K562 (cell line): ENCODE results near the gene NTNG1.

ENCODE experiments used
- CEBPG ChIP-seq, 3 experiments: fragments of 200-800 bp in 1 of 3; sonication (Bioruptor generic) in 1 of 3; sonication (generic) in 1 of 3; formaldehyde crosslinking in 1 of 3; IDR thresholded peaks in 2 of 3; conservative IDR thresholded peaks in 1 of 3; 2 replicates each; pipeline versions ENCODE4 v1.6.1 to v1.8.0; 2016 to 2022; ENCODE audit warnings: missing compliant biosample characterization in 2 of 3, missing genetic modification characterization in 2 of 3, mild to moderate bottlenecking in 1 of 3, missing genetic modification reagents in 1 of 3
- MLLT1 ChIP-seq, 2 experiments: fragments of 450-650 bp; IDR thresholded peaks; 2 replicates each; pipeline ENCODE4 v1.6.1; 2016
- MYC ChIP-seq, 2 experiments: fragments of 250-450 bp in 1 of 2; sonication (Bioruptor Pico) in 1 of 2; IDR thresholded peaks; 2 replicates each; pipeline versions ENCODE4 v1.5.1 to v1.6.1; 2012 to 2021; ENCODE audit warnings: low read depth in 2 of 2, borderline replicate concordance in 1 of 2, improper control_type of control experiment in 1 of 2, low read length in 1 of 2, mild to moderate bottlenecking in 1 of 2, moderate library complexity in 1 of 2
- NR2C1 ChIP-seq, 2 experiments: fragments of 450-650 bp; IDR thresholded peaks; 2 replicates each; pipeline ENCODE4 v1.6.1; 2017; ENCODE audit warnings: mild to moderate bottlenecking in 2 of 2, antibody characterized with exemption in 1 of 2, inconsistent platforms in 1 of 2, missing compliant biosample characterization in 1 of 2, missing genetic modification characterization in 1 of 2
- SAFB ChIP-seq: fragments of 200-400 bp; formaldehyde crosslinking; IDR thresholded peaks from 2 replicates; pipeline ENCODE4 v1.6.1; 2017; ENCODE audit warnings: low read depth, low read length, borderline replicate concordance
- SMARCE1 ChIP-seq: fragments of 450-650 bp; IDR thresholded peaks from 2 replicates; pipeline ENCODE4 v1.7.1; 2016; ENCODE audit warnings: mild to moderate bottlenecking
- SPI1 ChIP-seq: IDR thresholded peaks from 2 replicates; pipeline ENCODE4 v1.6.1; 2011; ENCODE audit warnings: low read depth, low read length, control low read depth, borderline replicate concordance
- TBL1XR1 ChIP-seq, 2 experiments: IDR thresholded peaks; 2 replicates each; pipeline ENCODE4 v1.6.1; 2012; ENCODE audit warnings: improper control_type of control experiment in 2 of 2, low read length in 2 of 2, mild to moderate bottlenecking in 1 of 2
- XRCC4 ChIP-seq: IDR thresholded peaks from one replicate; pipeline ENCODE4 v1.6.1; 2011; ENCODE audit not compliant: insufficient read depth, insufficient read length; ENCODE audit errors: extremely low read depth
- ZC3H4 ChIP-seq: sonication (generic); formaldehyde crosslinking; IDR thresholded peaks from 2 replicates; pipeline ENCODE4 v1.9.0; 2021; ENCODE audit warnings: missing genetic modification reagents, borderline replicate concordance
- TF ChIP-seq, protein P1 (sequence below), 3 experiments: IDR thresholded peaks in 2 of 3; conservative IDR thresholded peaks in 1 of 3; 2 replicates each; pipeline ENCODE4 v1.5.1; 2011 to 2012; ENCODE audit warnings: low read length in 3 of 3, mild to moderate bottlenecking in 3 of 3, control low read depth in 2 of 3, improper control_type of control experiment in 1 of 3, inconsistent platforms in 1 of 3, low read depth in 1 of 3, mixed read lengths in 1 of 3, moderate library complexity in 1 of 3; ENCODE audit not compliant: insufficient read depth in 2 of 3

- TF ChIP-seq SAFB, result no peak
- no peak for TF ChIP-seq MYC (IDR thresholded peaks at IDR 0.05; ENCODE audit: low read depth, low read length)
- no peak for TF ChIP-seq MYC (CRISPR knock-in tag; IDR thresholded peaks at IDR 0.05; ENCODE audit: borderline replicate concordance, low read depth)
- no peak for TF ChIP-seq TBL1XR1 (IDR thresholded peaks at IDR 0.05; ENCODE audit: low read length in 2 of 2)
- no peak for TF ChIP-seq SMARCE1
- no peak for TF ChIP-seq NR2C1 (IDR thresholded peaks at IDR 0.05)
- TF ChIP-seq NR2C1 (tag; IDR thresholded peaks at IDR 0.05), result no peak
- no peak for TF ChIP-seq XRCC4
- TF ChIP-seq ZC3H4 (CRISPR knock-in tag), result no peak
- no peak for TF ChIP-seq CEBPG (CRISPR knock-in tag; IDR thresholded peaks at IDR 0.05)
- TF ChIP-seq CEBPG (tag; conservative IDR thresholded peaks at IDR 0.05 in 1 of 2, IDR thresholded peaks at IDR 0.05 in 1 of 2), result no peak
- no peak for TF ChIP-seq SPI1
- TF ChIP-seq, protein P1, sequence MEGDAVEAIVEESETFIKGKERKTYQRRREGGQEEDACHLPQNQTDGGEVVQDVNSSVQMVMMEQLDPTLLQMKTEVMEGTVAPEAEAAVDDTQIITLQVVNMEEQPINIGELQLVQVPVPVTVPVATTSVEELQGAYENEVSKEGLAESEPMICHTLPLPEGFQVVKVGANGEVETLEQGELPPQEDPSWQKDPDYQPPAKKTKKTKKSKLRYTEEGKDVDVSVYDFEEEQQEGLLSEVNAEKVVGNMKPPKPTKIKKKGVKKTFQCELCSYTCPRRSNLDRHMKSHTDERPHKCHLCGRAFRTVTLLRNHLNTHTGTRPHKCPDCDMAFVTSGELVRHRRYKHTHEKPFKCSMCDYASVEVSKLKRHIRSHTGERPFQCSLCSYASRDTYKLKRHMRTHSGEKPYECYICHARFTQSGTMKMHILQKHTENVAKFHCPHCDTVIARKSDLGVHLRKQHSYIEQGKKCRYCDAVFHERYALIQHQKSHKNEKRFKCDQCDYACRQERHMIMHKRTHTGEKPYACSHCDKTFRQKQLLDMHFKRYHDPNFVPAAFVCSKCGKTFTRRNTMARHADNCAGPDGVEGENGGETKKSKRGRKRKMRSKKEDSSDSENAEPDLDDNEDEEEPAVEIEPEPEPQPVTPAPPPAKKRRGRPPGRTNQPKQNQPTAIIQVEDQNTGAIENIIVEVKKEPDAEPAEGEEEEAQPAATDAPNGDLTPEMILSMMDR (IDR thresholded peaks at IDR 0.05 in 2 of 3, conservative IDR thresholded peaks at IDR 0.05 in 1 of 3; ENCODE audit: insufficient read depth in 2 of 3, low read depth in 1 of 3, low read length in 3 of 3), result no peak
- TF ChIP-seq MLLT1 (IDR thresholded peaks at IDR 0.05), result no peak
These were observed 266.2 kb downstream of the NTNG1 start for GRCh38 chr1:107407011-107407410.
